ENCODE data around the gene KLHDC9.

Gene KLHDC9

DNA sequence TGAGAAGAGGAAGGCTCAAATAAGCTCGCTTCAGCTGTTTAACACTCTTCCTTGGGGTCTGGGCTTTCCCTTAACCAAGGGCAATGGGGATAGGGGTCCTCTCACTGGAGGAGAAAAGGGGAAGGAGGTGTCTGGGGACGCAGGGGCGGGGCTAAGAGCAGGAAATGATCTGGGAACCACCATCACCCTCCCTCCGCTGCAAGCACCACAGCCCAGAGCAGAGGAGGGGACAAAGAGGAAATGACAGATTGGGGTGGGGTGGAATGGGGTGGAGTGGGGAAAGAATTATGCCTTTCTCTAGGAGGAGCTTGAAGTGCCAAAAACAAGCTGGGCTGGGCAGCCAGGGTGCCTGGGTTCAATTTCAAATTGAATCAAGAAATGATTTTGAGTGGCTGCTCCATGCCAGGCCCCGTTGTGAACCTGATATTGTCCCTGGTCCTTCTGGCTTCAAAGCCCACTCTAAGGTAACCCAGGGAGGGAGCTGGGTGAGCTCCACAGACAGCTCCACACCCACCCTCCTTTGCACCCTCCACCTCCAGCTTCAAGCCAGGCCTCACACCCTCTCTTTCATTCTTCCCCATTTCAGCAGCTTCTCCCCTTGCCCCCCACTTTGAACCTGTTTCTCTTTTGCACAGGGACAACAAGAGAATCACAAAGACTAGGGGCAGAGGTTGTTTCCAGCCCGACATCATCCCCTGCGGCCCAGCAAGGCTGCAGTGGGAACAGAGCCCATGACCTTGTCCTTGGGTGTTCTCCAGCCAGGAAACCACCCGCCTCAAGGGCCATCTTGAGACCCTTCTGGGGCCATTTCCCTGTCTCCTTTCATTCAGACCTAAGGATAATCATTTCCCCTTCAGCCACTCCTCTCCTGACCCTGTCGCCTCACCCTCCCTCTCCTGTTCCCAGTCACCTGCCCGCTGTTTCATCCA, 29.6 kb upstream of the KLHDC9 start:
- Histone ChIP-seq H3K9ac (ENCODE audit: low read length) (no peak overlapping the region), H3K4ac (ENCODE audit: low read depth in 1 of 2, low read length in 2 of 2) (no peak overlapping the region), H3K36me3 (ENCODE audit: control insufficient read depth in 1 of 2, insufficient read depth in 2 of 2, low read depth in 1 of 2, low read length in 2 of 2) (no peaks in the 10 kb centered on the region), H2AK5ac (ENCODE audit: low read length, severe bottlenecking) (no peak overlapping the region), H3K4me1 (ENCODE audit: control insufficient read depth, insufficient read depth, low read depth, low read length) (no peaks in the 10 kb centered on the region), H2BK15ac (ENCODE audit: low read depth, poor library complexity, severe bottlenecking) (no peak overlapping the region), H2BK5ac (ENCODE audit: low read depth, low read length, poor library complexity, severe bottlenecking) (no peak overlapping the region), H2AFZ (ENCODE audit: low read depth, low read length) (no peak overlapping the region), H3K18ac (ENCODE audit: low read depth in 1 of 2, low read length in 2 of 2) (no peak overlapping the region), H3K4me2 (ENCODE audit: low read length, poor library complexity, severe bottlenecking) (no peak overlapping the region), H3K9me3 (ENCODE audit: control insufficient read depth, low read length) (no peaks in the 10 kb centered on the region), H4K91ac (ENCODE audit: low read length) (no peak overlapping the region), H3K27ac (ENCODE audit: low read length, poor library complexity, severe bottlenecking) (no peak overlapping the region), H3K27me3 (ENCODE audit: control insufficient read depth in 1 of 2, insufficient read depth in 1 of 2, low read length in 2 of 2) (peaks cover 12 to 15% of the 10 kb centered on the region in 2 experiments), H3K14ac (ENCODE audit: low read length in 2 of 2) (no peak overlapping the region), H4K8ac (ENCODE audit: low read length) (no peak overlapping the region), H3K4me3 (ENCODE audit: insufficient read depth in 1 of 2, low read depth in 1 of 2, low read length in 2 of 2) (no peak overlapping the region), H3K23ac (ENCODE audit: low read length in 2 of 2) (peak overlapping the region in 1 of 2 experiments; percentile 28), H2BK12ac (ENCODE audit: low read length in 2 of 2) (no peak overlapping the region), H3K79me1 (replicated peaks; ENCODE audit: low read length, poor library complexity, severe bottlenecking) (no peaks in the 10 kb centered on the region), H2BK120ac (ENCODE audit: low read depth, low read length) (no peak overlapping the region)
- WGBS = 82% methylated on average over 10 of the region's 10 CpGs
- no peak for DNase-seq

DNA sequence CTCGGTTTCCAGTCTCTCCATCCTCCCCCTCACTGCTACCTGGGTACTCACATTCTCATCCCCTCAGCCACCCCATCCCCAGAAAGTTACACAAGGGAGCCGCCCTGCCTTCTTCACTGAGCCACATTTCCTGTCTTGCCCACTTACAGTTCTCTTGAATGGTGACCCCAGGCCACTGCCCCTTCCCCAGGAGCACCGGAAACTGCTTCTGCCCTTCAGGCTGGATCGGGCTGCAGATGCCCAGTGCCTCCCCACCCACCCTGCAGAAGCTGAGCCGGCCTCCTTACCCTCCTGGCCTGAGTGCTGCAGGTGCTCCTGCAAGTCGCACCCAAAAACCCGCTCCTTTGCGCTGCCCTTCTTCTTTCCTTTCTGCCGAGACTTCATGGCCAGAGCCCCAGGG, 28.9 kb upstream of the KLHDC9 start:
- Histone ChIP-seq H4K91ac (ENCODE audit: low read length) (no peak overlapping the region), H3K9ac (ENCODE audit: low read length) (no peak overlapping the region), H2BK120ac (ENCODE audit: low read depth, low read length) (no peak overlapping the region), H3K18ac (ENCODE audit: low read depth in 1 of 2, low read length in 2 of 2) (no peak overlapping the region), H3K23ac (ENCODE audit: low read length in 2 of 2) (peak overlapping the region in 1 of 2 experiments; percentile 28), H2BK12ac (ENCODE audit: low read length in 2 of 2) (no peak overlapping the region), H3K79me1 (replicated peaks; ENCODE audit: low read length, poor library complexity, severe bottlenecking) (no peaks in the 10 kb centered on the region), H2BK15ac (ENCODE audit: low read depth, poor library complexity, severe bottlenecking) (no peak overlapping the region), H3K27me3 (ENCODE audit: control insufficient read depth in 1 of 2, insufficient read depth in 1 of 2, low read length in 2 of 2) (peaks cover 7 to 11% of the 10 kb centered on the region in 2 experiments), H4K8ac (ENCODE audit: low read length) (no peak overlapping the region), H3K4me2 (ENCODE audit: low read length, poor library complexity, severe bottlenecking) (no peak overlapping the region), H3K14ac (ENCODE audit: low read length in 2 of 2) (no peak overlapping the region), H2AK5ac (ENCODE audit: low read length, severe bottlenecking) (no peak overlapping the region), H3K4ac (ENCODE audit: low read depth in 1 of 2, low read length in 2 of 2) (no peak overlapping the region), H2AFZ (ENCODE audit: low read depth, low read length) (no peak overlapping the region), H3K9me3 (ENCODE audit: control insufficient read depth, low read length) (no peaks in the 10 kb centered on the region), H2BK5ac (ENCODE audit: low read depth, low read length, poor library complexity, severe bottlenecking) (no peak overlapping the region), H3K36me3 (ENCODE audit: control insufficient read depth in 1 of 2, insufficient read depth in 2 of 2, low read depth in 1 of 2, low read length in 2 of 2) (no peaks in the 10 kb centered on the region), H3K4me3 (ENCODE audit: insufficient read depth in 1 of 2, low read depth in 1 of 2, low read length in 2 of 2) (no peak overlapping the region), H3K4me1 (ENCODE audit: control insufficient read depth, insufficient read depth, low read depth, low read length) (no peaks in the 10 kb centered on the region), H3K27ac (ENCODE audit: low read length, poor library complexity, severe bottlenecking) (no peak overlapping the region)
- WGBS = 92% methylated on average over 9 of the region's 9 CpGs
- DNase-seq = no peak

GRCh38 chr1:161069731-161070270, 28.4 kb upstream of the KLHDC9 start, which contains the start of gene ARHGAP30:
Gene ARHGAP30, minus strand, starts transcription at chr1:161069891. Its CDS starts 267 bp downstream, at chr1:161069624.
- no peak within 1 kb of the TSS for H2AK5ac ChIP-seq (ENCODE audit: low read length, severe bottlenecking)
- no peak for DNase-seq

DNA sequence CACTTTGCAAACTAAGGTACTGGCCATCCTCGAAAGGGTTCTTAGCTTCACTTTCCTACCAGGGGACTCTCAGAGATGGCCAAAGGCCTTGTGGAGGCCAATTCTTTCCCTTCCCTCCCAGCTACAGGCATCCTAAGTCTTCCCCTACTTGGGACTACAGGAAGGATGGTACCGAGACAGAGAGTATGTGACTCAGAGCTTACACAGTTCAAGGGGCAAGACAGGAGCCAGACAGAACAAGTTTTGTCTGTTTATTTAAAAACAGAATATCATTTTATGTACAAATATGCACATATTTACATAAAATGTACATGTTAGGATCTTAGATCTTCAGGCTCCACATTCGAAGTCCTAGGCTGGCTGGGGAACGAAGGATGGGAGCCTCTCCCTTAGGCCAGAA, 27.4 kb upstream of the KLHDC9 start:
- WGBS = 83% methylated on average over 4 of the region's 4 CpGs
- Histone ChIP-seq H3K4ac (ENCODE audit: low read depth in 1 of 2, low read length in 2 of 2) (no peak overlapping the region), H4K8ac (ENCODE audit: low read length) (no peak overlapping the region), H3K4me1 (ENCODE audit: control insufficient read depth, insufficient read depth, low read depth, low read length) (no peaks in the 10 kb centered on the region), H3K27me3 (ENCODE audit: control insufficient read depth in 1 of 2, insufficient read depth in 1 of 2, low read length in 2 of 2) (peaks cover 0 to 7% of the 10 kb centered on the region in 2 experiments), H3K23ac (ENCODE audit: low read length in 2 of 2) (no peak overlapping the region), H2BK5ac (ENCODE audit: low read depth, low read length, poor library complexity, severe bottlenecking) (no peak overlapping the region), H2BK15ac (ENCODE audit: low read depth, poor library complexity, severe bottlenecking) (no peak overlapping the region), H3K18ac (ENCODE audit: low read depth in 1 of 2, low read length in 2 of 2) (no peak overlapping the region), H2AK5ac (ENCODE audit: low read length, severe bottlenecking) (no peak overlapping the region), H2AFZ (ENCODE audit: low read depth, low read length) (no peak overlapping the region), H3K9me3 (ENCODE audit: control insufficient read depth, low read length) (no peaks in the 10 kb centered on the region), H4K91ac (ENCODE audit: low read length) (no peak overlapping the region), H3K4me3 (ENCODE audit: insufficient read depth in 1 of 2, low read depth in 1 of 2, low read length in 2 of 2) (no peak overlapping the region), H2BK12ac (ENCODE audit: low read length in 2 of 2) (no peak overlapping the region), H3K79me1 (replicated peaks; ENCODE audit: low read length, poor library complexity, severe bottlenecking) (no peaks in the 10 kb centered on the region), H3K14ac (ENCODE audit: low read length in 2 of 2) (no peak overlapping the region), H2BK120ac (ENCODE audit: low read depth, low read length) (no peak overlapping the region), H3K27ac (ENCODE audit: low read length, poor library complexity, severe bottlenecking) (no peak overlapping the region), H3K9ac (ENCODE audit: low read length) (no peak overlapping the region), H3K4me2 (ENCODE audit: low read length, poor library complexity, severe bottlenecking) (no peak overlapping the region), H3K36me3 (ENCODE audit: control insufficient read depth in 1 of 2, insufficient read depth in 2 of 2, low read depth in 1 of 2, low read length in 2 of 2) (no peaks in the 10 kb centered on the region)
- DNase-seq = peak; percentile 42

More at GRCh38 chr1:161069731-161070270, 28.4 kb upstream of the KLHDC9 start, which contains the start of gene ARHGAP30:
- Histone ChIP-seq H2BK5ac (ENCODE audit: low read depth, low read length, poor library complexity, severe bottlenecking) (no peak within 1 kb of the TSS), H3K9ac (ENCODE audit: low read length) (no peak within 1 kb of the TSS), H3K4me3 (ENCODE audit: insufficient read depth in 1 of 2, low read depth in 1 of 2, low read length in 2 of 2) (no peak within 1 kb of the TSS), H3K18ac (ENCODE audit: low read depth in 1 of 2, low read length in 2 of 2) (peak within 1 kb of the TSS in 1 of 2 experiments; percentile 11), H3K36me3 (ENCODE audit: control insufficient read depth in 1 of 2, insufficient read depth in 2 of 2, low read depth in 1 of 2, low read length in 2 of 2) (no peaks in the 10 kb centered on the region), H3K14ac (ENCODE audit: low read length in 2 of 2) (no peak within 1 kb of the TSS), H3K4me1 (ENCODE audit: control insufficient read depth, insufficient read depth, low read depth, low read length) (no peaks in the 10 kb centered on the region), H3K4ac (ENCODE audit: low read depth in 1 of 2, low read length in 2 of 2) (no peak within 1 kb of the TSS), H3K9me3 (ENCODE audit: control insufficient read depth, low read length) (no peaks in the 10 kb centered on the region), H3K27me3 (ENCODE audit: control insufficient read depth in 1 of 2, insufficient read depth in 1 of 2, low read length in 2 of 2) (peaks cover 4 to 7% of the 10 kb centered on the region in 2 experiments), H3K79me1 (replicated peaks; ENCODE audit: low read length, poor library complexity, severe bottlenecking) (no peaks in the 10 kb centered on the region), H2AFZ (ENCODE audit: low read depth, low read length) (no peak within 1 kb of the TSS), H3K23ac (ENCODE audit: low read length in 2 of 2) (peak within 1 kb of the TSS in 1 of 2 experiments; percentile 28), H2BK120ac (ENCODE audit: low read depth, low read length) (no peak within 1 kb of the TSS), H4K8ac (ENCODE audit: low read length) (peak within 1 kb of the TSS; percentile 4), H2BK15ac (ENCODE audit: low read depth, poor library complexity, severe bottlenecking) (no peak within 1 kb of the TSS), H2BK12ac (ENCODE audit: low read length in 2 of 2) (no peak within 1 kb of the TSS), H3K27ac (ENCODE audit: low read length, poor library complexity, severe bottlenecking) (no peak within 1 kb of the TSS), H3K4me2 (ENCODE audit: low read length, poor library complexity, severe bottlenecking) (no peak within 1 kb of the TSS), H4K91ac (ENCODE audit: low read length) (no peak within 1 kb of the TSS)
- 84% methylated on average over 9 of the region's 9 CpGs for WGBS
